Stomach (tissue), 4 donors: Measurements from ENCODE around the gene GPT2.

Source experiments
- CTCF ChIP-seq, 7 experiments: fragments of 450-650 bp in 4 of 7; fragments of 200-600 bp in 3 of 7; sonication (generic) in 3 of 7; IDR thresholded peaks; one replicate each; pipeline ENCODE4 v1.5.1; 2016 to 2019; ENCODE audit warnings: antibody characterized with exemption in 7 of 7, control low read depth in 2 of 7, mild to moderate bottlenecking in 1 of 7
- EP300 ChIP-seq: sonication (generic); formaldehyde crosslinking; IDR thresholded peaks from one replicate; pipeline ENCODE4 v1.6.1; 2017; ENCODE audit warnings: antibody characterized with exemption
- POLR2A ChIP-seq, 4 donors: fragments of 450-650 bp; IDR thresholded peaks; one replicate each; pipeline ENCODE4 v1.6.1; 2016; ENCODE audit warnings: antibody characterized with exemption in 4 of 4, control low read depth in 2 of 4, mild to moderate bottlenecking in 1 of 4, moderate library complexity in 1 of 4
- POLR2AphosphoS5 ChIP-seq, 3 donors: sonication (generic); formaldehyde crosslinking; IDR thresholded peaks; one replicate each; pipeline ENCODE4 v1.6.1; 2016; ENCODE audit warnings: antibody characterized with exemption in 3 of 3

GRCh38 chr16:46853713-46854443, 30.3 kb upstream of the GPT2 start:
- TF ChIP-seq CTCF (IDR thresholded peaks at IDR 0.05) = peak in 5 of 7 experiments; percentile 63 to 87 (median 67)
- peak in 1 of 3 donors; percentile 47 for TF ChIP-seq POLR2AphosphoS5 (IDR thresholded peaks at IDR 0.05)
- TF ChIP-seq POLR2A (IDR thresholded peaks at IDR 0.05) = no peak
- no peak for TF ChIP-seq EP300
